Left ventricle myocardium inferior (tissue), 1 donor: ENCODE measurements around the gene LRCH3. TPM values are rescaled to one million over a fixed set of nuclear protein-coding genes. Genes with fewer than 3 reads are reported as not detected.

ENCODE experiments used
- DNase-seq: peaks from one replicate; pipeline ENCODE4 v3.0.0-alpha.2; 2020
- H3K27ac ChIP-seq: fragments of 200-600 bp; replicated peaks from 2 replicates; pipeline ENCODE4 v1.8.0; 2021
- H3K27me3 ChIP-seq: fragments of 200-600 bp; 2 replicates; pipeline ENCODE4 v1.8.0; 2021; ENCODE audit warnings: low read depth
- H3K36me3 ChIP-seq: fragments of 200-600 bp; 2 replicates; pipeline ENCODE4 v1.8.0; 2021
- H3K4me1 ChIP-seq: fragments of 200-600 bp; 2 replicates; pipeline ENCODE4 v1.8.0; 2021
- H3K4me3 ChIP-seq: fragments of 200-600 bp; 2 replicates; pipeline ENCODE4 v1.8.0; 2021; ENCODE audit warnings: mild to moderate bottlenecking, moderate library complexity
- H3K9me3 ChIP-seq: fragments of 200-600 bp; replicated peaks from 2 replicates; pipeline ENCODE4 v1.8.0; 2021
- intact Hi-C: fragments of 100-400 bp; cut with micrococcal nuclease; formaldehyde crosslinking; loops from one replicate; pipeline ENCODE4 v1.11.0; 2022
- total RNA-seq: library from RNA; stranded (reverse); fragmentation: NEBNext Ultra II Directional; extraction: Animal tissue kit (Norgen Biotek cat#: 25700); gene quantifications from one replicate; pipeline ENCODE4 v1.2.1, GENCODE V29; 2021
- TF ChIP-seq, protein P1 (sequence below): fragments of 200-600 bp; IDR thresholded peaks from 2 replicates; pipeline ENCODE4 v1.8.0; 2021; ENCODE audit warnings: antibody characterized with exemption, mild to moderate bottlenecking, borderline replicate concordance
- donor health status: DM: no; HTN: yes; CAD: no; lungs with severe emphysema.

The LRCH3 gene
- total RNA-seq, 1 donor from 2014 or later: 25.8 TPM

DNA sequence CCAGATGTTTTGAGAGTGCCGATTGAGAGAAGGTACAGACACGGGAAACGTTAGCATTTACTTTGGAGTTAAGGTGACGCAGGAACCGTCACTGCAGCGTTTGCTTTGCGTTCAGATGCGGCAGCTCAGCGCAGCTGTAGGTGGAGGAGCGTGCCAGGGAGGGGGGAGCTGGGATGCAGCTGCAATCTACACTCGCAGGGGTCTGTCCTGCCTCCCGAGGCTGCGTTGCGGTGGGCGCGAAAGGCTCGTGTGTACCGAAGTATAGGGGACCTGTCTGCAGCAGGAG lies 41.8 kb upstream of the LRCH3 start:
- TF ChIP-seq, protein P1, sequence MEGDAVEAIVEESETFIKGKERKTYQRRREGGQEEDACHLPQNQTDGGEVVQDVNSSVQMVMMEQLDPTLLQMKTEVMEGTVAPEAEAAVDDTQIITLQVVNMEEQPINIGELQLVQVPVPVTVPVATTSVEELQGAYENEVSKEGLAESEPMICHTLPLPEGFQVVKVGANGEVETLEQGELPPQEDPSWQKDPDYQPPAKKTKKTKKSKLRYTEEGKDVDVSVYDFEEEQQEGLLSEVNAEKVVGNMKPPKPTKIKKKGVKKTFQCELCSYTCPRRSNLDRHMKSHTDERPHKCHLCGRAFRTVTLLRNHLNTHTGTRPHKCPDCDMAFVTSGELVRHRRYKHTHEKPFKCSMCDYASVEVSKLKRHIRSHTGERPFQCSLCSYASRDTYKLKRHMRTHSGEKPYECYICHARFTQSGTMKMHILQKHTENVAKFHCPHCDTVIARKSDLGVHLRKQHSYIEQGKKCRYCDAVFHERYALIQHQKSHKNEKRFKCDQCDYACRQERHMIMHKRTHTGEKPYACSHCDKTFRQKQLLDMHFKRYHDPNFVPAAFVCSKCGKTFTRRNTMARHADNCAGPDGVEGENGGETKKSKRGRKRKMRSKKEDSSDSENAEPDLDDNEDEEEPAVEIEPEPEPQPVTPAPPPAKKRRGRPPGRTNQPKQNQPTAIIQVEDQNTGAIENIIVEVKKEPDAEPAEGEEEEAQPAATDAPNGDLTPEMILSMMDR: no peak
- Histone ChIP-seq H3K4me1 (peaks cover 76% of the 10 kb centered on the region), H3K36me3 (no peaks in the 10 kb centered on the region), H3K4me3 (peak overlapping the region; percentile 95), H3K9me3 (peaks cover 4% of the 10 kb centered on the region), H3K27ac (peak overlapping the region; percentile 98), H3K27me3 (no peaks in the 10 kb centered on the region)
- intact Hi-C loops: no loop called here
- no peak for DNase-seq

DNA sequence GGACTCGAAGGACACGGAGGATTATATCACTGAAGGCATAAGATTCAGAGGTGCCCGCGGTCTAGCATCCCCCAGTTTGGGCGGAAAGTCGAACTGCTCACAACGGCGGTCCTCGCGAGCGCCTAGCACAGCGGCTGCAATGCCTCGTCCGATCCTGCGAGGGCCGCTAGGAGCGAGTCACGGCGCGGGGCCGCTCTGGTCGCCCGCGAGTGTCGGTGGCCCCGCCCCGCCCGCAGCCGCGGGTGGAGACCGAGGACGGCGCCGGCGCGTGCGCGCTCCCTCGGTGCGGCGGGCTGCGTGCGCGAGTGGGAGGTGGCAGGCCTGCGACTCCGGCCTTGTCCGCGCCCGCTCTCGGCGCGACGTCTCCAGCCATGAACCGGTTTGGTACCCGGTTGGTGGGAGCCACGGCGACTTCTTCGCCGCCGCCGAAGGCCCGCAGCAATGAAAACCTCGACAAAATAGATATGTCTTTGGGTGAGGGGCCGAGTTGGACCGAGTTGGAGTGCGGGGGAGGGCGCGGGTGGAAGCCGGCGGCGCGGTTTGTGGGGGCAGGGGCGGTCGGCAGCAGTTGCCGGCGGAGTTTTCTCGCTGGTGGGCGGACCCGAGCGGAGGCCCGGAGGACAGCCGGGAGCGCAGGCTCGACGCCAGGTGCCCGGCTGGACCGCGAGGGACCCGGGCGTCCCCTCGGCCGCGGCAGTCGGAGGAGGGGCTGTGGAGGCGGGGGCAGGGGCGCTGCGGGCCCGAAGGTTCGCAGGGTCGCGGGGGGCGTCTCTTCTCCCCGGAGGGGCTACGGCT lies 41.3 kb upstream of the LRCH3 start, which contains the start of gene FYTTD1:
Gene FYTTD1, plus strand, starts transcription at position 283 of the 795 bp plus-strand sequence. Its CDS starts 89 bp downstream, at position 372.
- Histone ChIP-seq H3K9me3 (no peaks in the 10 kb centered on the region), H3K36me3 (no peaks in the 10 kb centered on the region), H3K4me3 (peak within 1 kb of the TSS; percentile 95), H3K27me3 (no peaks in the 10 kb centered on the region), H3K27ac (peak within 1 kb of the TSS; percentile 98), H3K4me1 (peaks cover 81% of the 10 kb centered on the region)
- TF ChIP-seq, protein P1: peak; percentile 70
- peak; percentile 93 for DNase-seq
- intact Hi-C loops: no loop called here

GRCh38 chr3:197750396-197750831 lies 40.6 kb upstream of the LRCH3 start:
- Histone ChIP-seq H3K4me1 (peaks cover 88% of the 10 kb centered on the region), H3K36me3 (no peaks in the 10 kb centered on the region), H3K4me3 (peak overlapping the region; percentile 95), H3K27ac (peak overlapping the region; percentile 98), H3K9me3 (no peaks in the 10 kb centered on the region), H3K27me3 (no peaks in the 10 kb centered on the region)
- TF ChIP-seq, protein P1: peak; percentile 37
- intact Hi-C loops: no loop called here
- DNase-seq: peak; percentile 70

DNA sequence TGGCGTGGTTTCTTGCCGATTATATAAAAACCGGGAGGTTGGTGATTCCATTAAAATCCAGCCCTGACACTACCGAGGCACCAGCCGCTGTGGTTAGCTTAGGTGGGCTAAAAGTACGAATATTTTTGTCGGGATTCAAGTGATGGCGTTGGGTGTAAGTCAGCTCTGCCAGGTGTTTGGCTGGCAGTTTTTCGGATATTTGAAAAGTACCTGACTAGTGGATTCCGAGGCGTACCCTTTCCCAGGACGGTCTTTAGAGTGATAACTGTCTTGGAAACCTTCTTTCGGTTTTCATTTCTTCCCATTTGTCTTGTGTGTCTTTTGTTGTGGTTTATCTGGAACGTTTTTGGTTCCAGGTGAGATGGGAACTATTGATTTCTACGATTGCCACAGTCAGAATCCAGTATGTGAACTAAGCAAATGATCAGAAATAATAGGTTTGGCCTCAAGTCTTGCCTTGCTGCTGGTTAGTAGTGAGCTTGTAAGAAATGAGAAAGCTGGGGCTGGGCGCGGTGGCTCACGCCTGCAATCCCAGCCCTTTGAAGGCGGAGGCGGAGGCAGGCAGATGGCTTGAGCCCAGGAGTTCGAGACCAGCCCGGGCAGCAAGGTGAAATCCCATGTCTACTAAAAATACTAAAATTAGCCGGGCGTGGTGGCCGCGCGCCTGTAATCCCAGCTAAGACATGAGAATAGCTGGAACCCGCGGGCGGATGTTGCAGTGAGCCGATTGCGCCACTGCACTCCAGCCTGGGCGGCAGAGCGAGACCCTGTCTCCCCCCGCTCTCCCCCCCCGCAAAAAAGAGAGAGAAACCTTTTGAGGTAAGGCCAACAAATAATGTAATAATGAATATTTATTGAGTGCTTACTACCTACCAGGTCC lies 40.0 kb upstream of the LRCH3 start:
- TF ChIP-seq, protein P1: peak; percentile 11
- peak; percentile 70 for DNase-seq
- Histone ChIP-seq H3K4me3 (peak overlapping the region; percentile 95), H3K4me1 (peaks cover 90% of the 10 kb centered on the region), H3K36me3 (no peaks in the 10 kb centered on the region), H3K27me3 (no peaks in the 10 kb centered on the region), H3K27ac (peak overlapping the region; percentile 98), H3K9me3 (no peaks in the 10 kb centered on the region)
- intact Hi-C loops: no loop called here

- H3K27ac ChIP-seq: peak overlapping the region; percentile 98
- no peaks in the 10 kb centered on the region for H3K9me3 ChIP-seq
- peaks cover 8% of the 10 kb centered on the region for H3K36me3 ChIP-seq
- H3K4me1 ChIP-seq: peaks cover 90% of the 10 kb centered on the region
- intact Hi-C loops: no loop called here
- H3K27me3 ChIP-seq: no peaks in the 10 kb centered on the region
- DNase-seq: no peak
- peak overlapping the region; percentile 95 for H3K4me3 ChIP-seq
- TF ChIP-seq, protein P1: no peak
Measured at GRCh38 chr3:197752107-197752506, 38.9 kb upstream of the LRCH3 start.
